Upper lobe of right lung (tissue), 1 donor: ENCODE results near the gene HSBP1. TPM values are rescaled to one million over a fixed set of nuclear protein-coding genes. Genes with fewer than 3 reads are reported as not detected.

Experiments used
- ATAC-seq: fragments of 200-7000 bp; cut with Tn5 transposase; one replicate; pipeline ENCODE4 v1.9.1; 2020; ENCODE audit warnings: mild to moderate bottlenecking, moderate library complexity
- DNase-seq: peaks from one replicate; pipeline ENCODE4 v3.0.0-alpha.2; 2020
- H3K27ac ChIP-seq: fragments of 200-600 bp; one replicate; pipeline ENCODE4 v1.8.0; 2022
- H3K27me3 ChIP-seq: fragments of 200-600 bp; one replicate; pipeline ENCODE4 v1.8.0; 2022; ENCODE audit warnings: mild to moderate bottlenecking
- H3K36me3 ChIP-seq: fragments of 200-600 bp; one replicate; pipeline ENCODE4 v1.8.0; 2022
- H3K4me1 ChIP-seq: fragments of 200-600 bp; one replicate; pipeline ENCODE4 v1.8.0; 2022
- H3K4me3 ChIP-seq: fragments of 200-600 bp; one replicate; pipeline ENCODE4 v1.8.0; 2022; ENCODE audit warnings: mild to moderate bottlenecking
- H3K9me3 ChIP-seq: fragments of 200-600 bp; one replicate; pipeline ENCODE4 v1.8.0; 2022
- intact Hi-C: fragments of 100-400 bp; cut with DNase I; formaldehyde crosslinking; loops from one replicate; pipeline ENCODE4 v1.11.0; 2022
- total RNA-seq: library from RNA; stranded (reverse); fragmentation: NEBNext Ultra II Directional; extraction: Animal tissue kit (Norgen Biotek cat#: 25700); gene quantifications from one replicate; pipeline ENCODE4 v1.2.1, GENCODE V29; 2021
- TF ChIP-seq, protein P1 (sequence below): fragments of 200-600 bp; IDR thresholded peaks from one replicate; pipeline ENCODE4 v1.8.0; 2022; ENCODE audit warnings: antibody characterized with exemption
- donor health status: DM: no; HTN: yes; CAD: no; lungs with severe emphysema.

HSBP1 gene
- total RNA-seq, 1 donor from 2014 or later, result 86.2 TPM

DNA sequence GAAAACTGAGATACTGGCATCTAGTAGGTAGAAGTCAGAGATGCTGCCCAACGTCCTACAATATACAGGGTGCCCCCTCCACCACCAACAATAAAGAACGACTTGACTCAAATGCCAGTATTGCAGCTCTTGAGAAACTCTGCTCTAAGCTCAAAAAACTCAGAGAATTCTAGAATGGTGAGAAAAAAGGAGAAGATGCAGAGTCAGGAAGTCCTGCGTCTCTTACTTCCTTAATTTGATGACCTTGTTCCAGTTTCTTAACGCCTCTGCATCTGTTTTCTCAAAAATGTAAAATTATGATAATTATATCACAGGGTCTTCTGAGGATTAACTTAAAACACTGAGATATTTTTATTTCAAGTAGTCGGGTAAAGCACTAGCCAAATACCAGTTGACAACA, 1.7 kb upstream of the HSBP1 start:
- ATAC-seq (no peak), DNase-seq (no peak)
- Histone ChIP-seq H3K27me3 (no peaks in the 10 kb centered on the region), H3K36me3 (peaks cover 18% of the 10 kb centered on the region), H3K4me1 (peaks cover 17% of the 10 kb centered on the region), H3K9me3 (no peaks in the 10 kb centered on the region), H3K27ac (peak overlapping the region; percentile 25), H3K4me3 (peak overlapping the region; percentile 14)
- intact Hi-C loops, result no loop called here
- TF ChIP-seq, protein P1, sequence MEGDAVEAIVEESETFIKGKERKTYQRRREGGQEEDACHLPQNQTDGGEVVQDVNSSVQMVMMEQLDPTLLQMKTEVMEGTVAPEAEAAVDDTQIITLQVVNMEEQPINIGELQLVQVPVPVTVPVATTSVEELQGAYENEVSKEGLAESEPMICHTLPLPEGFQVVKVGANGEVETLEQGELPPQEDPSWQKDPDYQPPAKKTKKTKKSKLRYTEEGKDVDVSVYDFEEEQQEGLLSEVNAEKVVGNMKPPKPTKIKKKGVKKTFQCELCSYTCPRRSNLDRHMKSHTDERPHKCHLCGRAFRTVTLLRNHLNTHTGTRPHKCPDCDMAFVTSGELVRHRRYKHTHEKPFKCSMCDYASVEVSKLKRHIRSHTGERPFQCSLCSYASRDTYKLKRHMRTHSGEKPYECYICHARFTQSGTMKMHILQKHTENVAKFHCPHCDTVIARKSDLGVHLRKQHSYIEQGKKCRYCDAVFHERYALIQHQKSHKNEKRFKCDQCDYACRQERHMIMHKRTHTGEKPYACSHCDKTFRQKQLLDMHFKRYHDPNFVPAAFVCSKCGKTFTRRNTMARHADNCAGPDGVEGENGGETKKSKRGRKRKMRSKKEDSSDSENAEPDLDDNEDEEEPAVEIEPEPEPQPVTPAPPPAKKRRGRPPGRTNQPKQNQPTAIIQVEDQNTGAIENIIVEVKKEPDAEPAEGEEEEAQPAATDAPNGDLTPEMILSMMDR, result no peak

DNA sequence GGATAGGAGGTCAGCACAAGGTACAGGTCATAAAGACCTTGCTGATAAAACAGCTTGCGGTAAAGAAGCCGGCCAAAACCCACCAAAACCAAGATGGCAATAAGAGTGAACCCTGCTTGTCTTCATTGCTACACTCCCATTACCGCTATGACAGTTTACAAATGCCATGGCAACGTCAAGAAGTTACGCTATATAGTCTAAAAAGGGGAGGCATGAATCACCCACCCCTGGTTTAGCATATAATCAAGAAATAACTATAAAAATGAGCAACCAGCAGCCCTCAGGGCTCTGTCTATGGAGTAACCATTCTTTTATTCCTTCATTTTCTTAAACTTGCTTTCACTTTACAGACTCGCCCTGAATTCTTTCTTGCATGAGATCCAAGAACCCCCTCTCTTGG, 1.0 kb upstream of the HSBP1 start:
- DNase-seq (no peak), ATAC-seq (no peak)
- Histone ChIP-seq H3K4me3 (no peak overlapping the region), H3K27ac (no peak overlapping the region), H3K27me3 (no peaks in the 10 kb centered on the region), H3K4me1 (peaks cover 17% of the 10 kb centered on the region), H3K36me3 (peaks cover 25% of the 10 kb centered on the region), H3K9me3 (no peaks in the 10 kb centered on the region)
- intact Hi-C loops, result no loop called here
- TF ChIP-seq, protein P1, result no peak

DNA sequence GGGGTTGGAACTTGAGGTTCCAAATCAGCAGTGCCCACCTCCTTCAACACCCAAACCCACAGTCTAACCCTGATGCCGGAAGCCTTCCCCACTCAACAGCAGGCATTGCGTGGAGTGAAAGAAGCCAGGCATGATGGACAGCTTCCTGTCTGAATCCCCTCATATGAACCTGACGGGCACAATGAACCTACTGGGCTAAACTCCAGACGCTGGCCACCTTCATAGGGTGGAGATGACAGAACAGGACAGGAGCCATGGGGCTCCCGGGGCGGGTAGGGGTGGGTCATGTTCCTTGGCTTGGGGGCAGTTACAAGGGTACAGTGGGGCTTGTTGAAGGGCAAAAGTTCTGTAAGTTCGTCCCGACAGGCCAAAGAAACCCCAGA, 460 bp upstream of the HSBP1 start:
- Histone ChIP-seq H3K4me3 (peak overlapping the region; percentile 84), H3K27me3 (no peaks in the 10 kb centered on the region), H3K9me3 (no peaks in the 10 kb centered on the region), H3K27ac (peak overlapping the region; percentile 82), H3K36me3 (peaks cover 31% of the 10 kb centered on the region), H3K4me1 (peaks cover 17% of the 10 kb centered on the region)
- ATAC-seq (no peak), DNase-seq (no peak)
- intact Hi-C loops, result no loop called here
- TF ChIP-seq, protein P1, result no peak

DNA sequence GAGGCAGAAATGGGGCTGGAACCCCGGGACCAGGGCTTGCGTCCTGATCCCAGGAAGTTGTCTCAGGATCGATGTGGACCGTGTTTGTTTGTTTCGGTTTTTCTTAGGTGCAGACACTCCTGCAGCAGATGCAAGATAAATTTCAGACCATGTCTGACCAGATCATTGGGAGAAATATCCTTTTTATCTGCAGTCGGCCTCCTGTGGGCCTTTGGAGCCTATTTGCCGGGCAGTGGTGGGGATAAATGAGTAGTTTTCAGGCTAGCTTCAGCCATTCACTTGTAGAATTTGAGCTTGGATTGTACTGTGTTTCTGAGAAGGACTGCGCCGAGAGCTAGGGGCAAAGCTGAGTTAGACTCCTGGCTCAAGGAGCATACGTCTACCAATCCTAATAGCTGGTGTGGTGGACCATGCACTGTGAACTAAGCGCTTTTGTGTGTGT, 816 bp downstream of the HSBP1 start:
- Histone ChIP-seq H3K4me3 (peak overlapping the region; percentile 84), H3K36me3 (peaks cover 42% of the 10 kb centered on the region), H3K27ac (peak overlapping the region; percentile 82), H3K27me3 (no peaks in the 10 kb centered on the region), H3K9me3 (no peaks in the 10 kb centered on the region), H3K4me1 (peaks cover 17% of the 10 kb centered on the region)
- DNase-seq (no peak), ATAC-seq (no peak)
- intact Hi-C loops, result no loop called here
- TF ChIP-seq, protein P1, result no peak

DNA sequence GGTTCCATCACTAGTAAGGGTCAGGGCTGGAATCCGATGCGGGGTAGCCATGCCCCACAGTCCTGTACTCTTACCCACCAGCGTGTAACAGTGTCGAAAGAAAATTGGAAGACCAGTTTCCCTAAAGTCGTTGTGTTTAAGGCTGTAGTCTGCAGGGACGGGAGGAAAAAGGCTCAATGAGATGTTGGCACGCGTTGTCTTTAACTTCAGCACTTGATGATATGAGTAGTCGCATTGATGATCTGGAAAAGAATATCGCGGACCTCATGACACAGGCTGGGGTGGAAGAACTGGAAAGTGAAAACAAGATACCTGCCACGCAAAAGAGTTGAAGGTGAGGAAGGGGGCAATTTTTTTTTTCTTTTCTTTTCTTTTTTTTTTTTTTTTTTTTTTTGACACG, 1.3 kb downstream of the HSBP1 start:
- ATAC-seq (no peak), DNase-seq (no peak)
- Histone ChIP-seq H3K9me3 (no peaks in the 10 kb centered on the region), H3K27ac (no peak overlapping the region), H3K36me3 (peaks cover 42% of the 10 kb centered on the region), H3K4me1 (peaks cover 17% of the 10 kb centered on the region), H3K27me3 (no peaks in the 10 kb centered on the region), H3K4me3 (peak overlapping the region; percentile 84)
- intact Hi-C loops, result no loop called here
- TF ChIP-seq, protein P1, result no peak

DNA sequence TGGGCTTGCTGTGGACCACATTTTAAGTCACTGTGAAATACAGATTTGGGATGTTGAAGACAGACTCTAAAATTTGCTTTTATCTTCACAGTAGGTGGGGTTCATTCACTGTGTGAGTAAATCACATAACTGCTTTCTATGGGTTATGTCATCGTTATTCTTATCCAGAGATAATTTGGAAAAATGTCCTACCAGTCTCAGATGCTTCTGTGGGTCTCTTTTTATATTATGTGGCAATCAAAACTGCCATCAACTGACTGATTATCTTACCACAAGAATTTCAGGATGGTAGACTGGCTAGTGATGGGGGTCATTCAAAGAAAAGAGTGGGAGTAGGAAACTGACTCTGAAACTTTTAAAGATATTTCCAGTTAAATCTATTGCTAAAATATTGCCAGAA, 3.1 kb downstream of the HSBP1 start:
- H3K27me3 ChIP-seq, result no peaks in the 10 kb centered on the region
- H3K36me3 ChIP-seq, result peaks cover 42% of the 10 kb centered on the region
- no peak overlapping the region for H3K4me3 ChIP-seq
- no peak for ATAC-seq
- H3K27ac ChIP-seq, result no peak overlapping the region
- no peak for DNase-seq
- no peaks in the 10 kb centered on the region for H3K9me3 ChIP-seq
- H3K4me1 ChIP-seq, result peaks cover 17% of the 10 kb centered on the region
- intact Hi-C loops, result no loop called here
- TF ChIP-seq, protein P1, result no peak
